OCI-LY7 (cell line): ENCODE measurements around the gene PSAPL1.

Experiments
- CTCF ChIP-seq: fragments of 200-600 bp; sonication (generic); conservative IDR thresholded peaks from 2 replicates; pipeline ENCODE4 v1.5.1; 2014; ENCODE audit warnings: mild to moderate bottlenecking, antibody characterized with exemption, low read length, moderate library complexity, mixed read lengths
- EZH2phosphoT487 ChIP-seq: fragments of 200-600 bp; sonication (generic); IDR thresholded peaks from 2 replicates; pipeline ENCODE4 v1.6.1; 2018; ENCODE audit warnings: low read depth, borderline replicate concordance, mild to moderate bottlenecking, mixed run types, antibody characterized with exemption, low read length, moderate library complexity, mixed read lengths

GRCh38 chr4:7481227-7481626 is 46.5 kb upstream of the PSAPL1 start:
- no peak for TF ChIP-seq CTCF
- no peak for TF ChIP-seq EZH2phosphoT487
